ENCODE data around the gene HACL1.

GRCh38 chr3:15513116-15513515, 88.3 kb downstream of the HACL1 start:
- TF ChIP-seq POLR2AphosphoS5 (IDR thresholded peaks at IDR 0.05; ENCODE audit: low read length), result no peak
- no peak for TF ChIP-seq PAX8 (IDR thresholded peaks at IDR 0.05)
- no peak for TF ChIP-seq POLR2A (IDR thresholded peaks at IDR 0.05; ENCODE audit: low read depth, low read length)
- TF ChIP-seq STAT3 (IDR thresholded peaks at IDR 0.05; ENCODE audit: low read depth, low read length), result no peak
- TF ChIP-seq TCF12 (IDR thresholded peaks at IDR 0.05; ENCODE audit: low read depth, low read length), result no peak
- TF ChIP-seq BCL11A (IDR thresholded peaks at IDR 0.05; ENCODE audit: low read depth, low read length), result no peak
- TF ChIP-seq CHD2 (IDR thresholded peaks at IDR 0.05; ENCODE audit: borderline replicate concordance, low read depth, low read length), result no peak

Data from GM12878 (cell line).